H9 (cell line): ENCODE results near the gene ATF3. TPM values are rescaled to one million over a fixed set of nuclear protein-coding genes. Genes with fewer than 3 reads are reported as not detected.

Experiments
- DNase-seq: peaks from one replicate; pipeline ENCODE4 v3.0.0-alpha.2; 2017
- H2AFZ ChIP-seq: one replicate; pipeline ENCODE4 v1.6.1; 2013; ENCODE audit warnings: mild to moderate bottlenecking, low read length, control low read depth, moderate library complexity
- H2AK5ac ChIP-seq: 2 replicates; pipeline ENCODE4 v1.6.1; 2013; ENCODE audit warnings: low read length, control low read depth, mixed read lengths; ENCODE audit not compliant: insufficient read length
- H2BK120ac ChIP-seq: one replicate; pipeline ENCODE4 v1.6.1; 2013; ENCODE audit warnings: low read depth, mild to moderate bottlenecking, low read length, control low read depth, inconsistent platforms; ENCODE audit not compliant: poor library complexity, severe bottlenecking
- H2BK12ac ChIP-seq: 2 replicates; pipeline ENCODE4 v1.6.1; 2013; ENCODE audit warnings: low read length, control low read depth, mixed read lengths, low read depth; ENCODE audit not compliant: insufficient read length
- H2BK15ac ChIP-seq: 2 replicates; pipeline ENCODE4 v1.6.1; 2013; ENCODE audit warnings: low read depth, low read length, control low read depth
- H2BK20ac ChIP-seq: one replicate; pipeline ENCODE4 v1.6.1; 2013; ENCODE audit warnings: low read depth, mild to moderate bottlenecking, low read length, control low read depth, inconsistent platforms; ENCODE audit not compliant: poor library complexity, severe bottlenecking
- H2BK5ac ChIP-seq: 2 replicates; pipeline ENCODE4 v1.6.1; 2013; ENCODE audit warnings: low read length, control low read depth, mixed read lengths; ENCODE audit not compliant: insufficient read length
- H3K14ac ChIP-seq: 2 replicates; pipeline ENCODE4 v1.6.1; 2013; ENCODE audit warnings: low read length, control low read depth; ENCODE audit not compliant: insufficient read depth
- H3K18ac ChIP-seq: 2 replicates; pipeline ENCODE4 v1.6.1; 2013; ENCODE audit warnings: low read depth, mild to moderate bottlenecking, mixed read lengths, low read length, control low read depth; ENCODE audit not compliant: insufficient read length
- H3K23ac ChIP-seq: 2 replicates; pipeline ENCODE4 v1.6.1; 2013; ENCODE audit warnings: low read length, control low read depth, mixed read lengths, low read depth; ENCODE audit not compliant: insufficient read length
- H3K23me2 ChIP-seq: 2 replicates; pipeline ENCODE4 v1.6.1; 2013; ENCODE audit warnings: low read depth, mild to moderate bottlenecking, mixed read lengths, low read length, control low read depth; ENCODE audit not compliant: insufficient read length, poor library complexity, severe bottlenecking
- H3K27ac ChIP-seq: 2 replicates; pipeline ENCODE4 v1.5.1; 2013; ENCODE audit warnings: low read length, control low read depth, mixed read lengths, low read depth; ENCODE audit not compliant: insufficient read length
- H3K27me3 ChIP-seq: 2 replicates; pipeline ENCODE4 v1.6.1; 2013; ENCODE audit warnings: low read length, control low read depth, inconsistent platforms; ENCODE audit not compliant: insufficient read depth
- H3K4ac ChIP-seq: 2 replicates; pipeline ENCODE4 v1.6.1; 2013; ENCODE audit warnings: low read depth, mild to moderate bottlenecking, control low read depth, inconsistent platforms, low read length, moderate library complexity
- H3K4me1 ChIP-seq: 2 replicates; pipeline ENCODE4 v1.6.1; 2013; ENCODE audit warnings: low read length, control low read depth, inconsistent platforms; ENCODE audit not compliant: insufficient read depth
- H3K4me2 ChIP-seq: 2 replicates; pipeline ENCODE4 v1.6.1; 2013; ENCODE audit warnings: low read length, control low read depth, mixed read lengths; ENCODE audit not compliant: insufficient read length, insufficient read depth
- H3K56ac ChIP-seq: 2 replicates; pipeline ENCODE4 v1.6.1; 2013; ENCODE audit warnings: low read depth, mild to moderate bottlenecking, mixed read lengths, low read length, control low read depth; ENCODE audit not compliant: insufficient read length
- H3K79me1 ChIP-seq: 2 replicates; pipeline ENCODE4 v1.6.1; 2013; ENCODE audit warnings: low read depth, mild to moderate bottlenecking, moderate library complexity, low read length, control low read depth, inconsistent platforms; ENCODE audit not compliant: insufficient read depth, poor library complexity, severe bottlenecking
- H3K79me2 ChIP-seq: 2 replicates; pipeline ENCODE4 v1.6.1; 2013; ENCODE audit warnings: low read length, control low read depth, inconsistent platforms; ENCODE audit not compliant: insufficient read depth
- H3K9ac ChIP-seq: 2 replicates; pipeline ENCODE4 v1.6.1; 2013; ENCODE audit warnings: low read length, control low read depth, mixed read lengths; ENCODE audit not compliant: insufficient read length; ENCODE audit errors: extremely low read depth
- H3K9me3 ChIP-seq: one replicate; pipeline ENCODE4 v1.6.1; 2013; ENCODE audit warnings: low read depth, low read length, inconsistent platforms; ENCODE audit not compliant: control insufficient read depth
- H3T11ph ChIP-seq: one replicate; pipeline ENCODE4 v1.6.1; 2013; ENCODE audit warnings: mild to moderate bottlenecking, low read length, control low read depth, inconsistent platforms
- H4K20me1 ChIP-seq: one replicate; pipeline ENCODE4 v1.6.1; 2013; ENCODE audit not compliant: control insufficient read depth, insufficient read length, insufficient read depth
- H4K5ac ChIP-seq: 2 replicates; pipeline ENCODE4 v1.6.1; 2013; ENCODE audit warnings: low read depth, mild to moderate bottlenecking, mixed read lengths, low read length, control low read depth; ENCODE audit not compliant: insufficient read length
- H4K8ac ChIP-seq: replicated peaks from 2 replicates; pipeline ENCODE4 v1.6.1; 2013; ENCODE audit warnings: low read length, control low read depth, mixed read lengths, low read depth; ENCODE audit not compliant: insufficient read length
- H4K91ac ChIP-seq: 2 replicates; pipeline ENCODE4 v1.6.1; 2013; ENCODE audit warnings: low read depth, mild to moderate bottlenecking, moderate library complexity, mixed read lengths, low read length, control low read depth; ENCODE audit not compliant: insufficient read length
- H3K27ac Mint-ChIP-seq, 3 experiments: 2 replicates in 2 of 3; 3 replicates in 1 of 3; pipeline ENCODE4 v1.8.0; 2020 to 2021; ENCODE audit warnings: mixed read lengths in 3 of 3, mild to moderate bottlenecking in 1 of 3, moderate library complexity in 1 of 3
- H3K27me3 Mint-ChIP-seq: 2 replicates; pipeline ENCODE4 v1.8.0; 2021; ENCODE audit warnings: low read depth, mild to moderate bottlenecking, moderate library complexity, mixed read lengths
- H3K36me3 Mint-ChIP-seq, 3 experiments: 2 replicates in 2 of 3; 3 replicates in 1 of 3; pipeline ENCODE4 v1.8.0; 2020 to 2021; ENCODE audit warnings: low read depth in 3 of 3, mixed read lengths in 3 of 3; ENCODE audit not compliant: insufficient read depth in 1 of 3
- H3K4me1 Mint-ChIP-seq, 2 experiments: 2 replicates each; pipeline ENCODE4 v1.8.0; 2020; ENCODE audit warnings: mixed read lengths in 2 of 2
- H3K4me3 Mint-ChIP-seq, 2 experiments: 2 replicates in 1 of 2; 3 replicates in 1 of 2; pipeline ENCODE4 v1.8.0; 2020 to 2021; ENCODE audit warnings: mild to moderate bottlenecking in 2 of 2, mixed read lengths in 2 of 2, moderate library complexity in 1 of 2
- H3K9me3 Mint-ChIP-seq, 2 experiments: 2 replicates in 1 of 2; 3 replicates in 1 of 2; pipeline ENCODE4 v1.8.0; 2020; ENCODE audit warnings: mild to moderate bottlenecking in 2 of 2, mixed read lengths in 2 of 2, moderate library complexity in 1 of 2
- CTCF ChIP-seq: fragments of 200-600 bp; sonication (generic); conservative IDR thresholded peaks from 3 replicates; pipeline ENCODE4 v1.8.0; 2021; ENCODE audit warnings: antibody characterized with exemption, mild to moderate bottlenecking
- WGBS: extraction: QIAGEN DNeasy Blood & Tissue Kit; methylation state at CpG from one replicate; pipeline ENCODE4 v1.1.7; 2013; ENCODE audit warnings: missing lambda C conversion rate, low lambda C conversion rate, mixed read lengths; ENCODE audit not compliant: insufficient read length; ENCODE audit errors: extremely low coverage; 5-methylcytosine and 5-hydroxymethylcytosine counted together
- total RNA-seq: library from RNA; stranded (reverse); gene quantifications from 2 replicates; pipeline ENCODE4 v1.2.1, GENCODE V29; 2021

ATF3 gene
- total RNA-seq, 1 experiment from 2014 or later = 14.7 TPM

DNA sequence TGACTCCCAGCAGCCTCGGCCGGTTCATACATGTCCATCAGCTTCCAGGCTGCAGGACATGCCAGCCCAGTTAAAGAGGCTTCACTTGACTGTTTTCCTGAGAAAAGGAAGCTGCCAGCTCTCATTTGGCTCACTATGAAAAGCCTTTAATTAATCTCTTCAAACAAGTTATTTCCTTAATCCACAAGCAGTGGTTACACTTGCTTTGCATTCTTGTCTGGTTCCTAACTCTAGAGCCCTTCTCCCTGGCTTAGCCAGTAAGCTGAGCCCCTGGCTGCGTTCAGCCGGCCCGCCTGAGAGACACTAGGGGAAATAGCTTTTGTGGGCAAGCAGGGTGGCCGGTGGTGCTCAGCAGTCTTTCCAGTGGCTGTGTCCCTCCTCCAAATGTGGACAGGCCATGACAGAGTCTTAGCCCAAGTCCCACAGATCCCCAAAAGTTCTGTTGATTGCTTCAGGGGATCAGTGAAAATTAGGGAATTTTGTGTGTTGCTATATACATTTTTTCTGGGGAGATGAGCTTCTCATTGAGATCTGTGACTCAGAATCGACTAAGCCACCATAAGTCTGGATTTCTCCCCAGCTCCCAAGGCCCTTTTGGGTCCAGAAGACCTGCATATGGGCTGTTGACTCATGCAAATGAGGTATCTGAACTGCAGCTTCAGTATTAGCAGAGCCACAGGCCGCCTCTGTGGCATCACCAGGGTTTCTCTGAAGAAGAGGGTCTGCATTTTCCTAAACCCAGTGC is 10.1 kb downstream of the ATF3 start:
- Histone ChIP-seq H3T11ph (no peak overlapping the region), H2BK120ac (no peak overlapping the region), H4K91ac (no peak overlapping the region), H3K27ac (no peak overlapping the region), H3K4me2 (no peak overlapping the region), H3K56ac (no peak overlapping the region), H2BK15ac (no peak overlapping the region), H4K5ac (no peak overlapping the region), H3K79me1 (no peaks in the 10 kb centered on the region), H3K4me1 (no peaks in the 10 kb centered on the region), H2BK5ac (no peak overlapping the region), H2AK5ac (no peak overlapping the region), H2AFZ (no peak overlapping the region), H3K18ac (no peak overlapping the region), H3K23me2 (no peaks in the 10 kb centered on the region), H4K8ac (no peak overlapping the region), H3K9ac (no peak overlapping the region), H2BK12ac (no peak overlapping the region), H4K20me1 (no peaks in the 10 kb centered on the region), H3K14ac (no peak overlapping the region), H3K23ac (no peak overlapping the region), H3K79me2 (no peaks in the 10 kb centered on the region; the same call in 1 of the 2 replicates), H3K9me3 (no peaks in the 10 kb centered on the region), H2BK20ac (no peak overlapping the region), H3K27me3 (no peaks in the 10 kb centered on the region), H3K4ac (no peak overlapping the region)
- no CpG with 5 or more reads among the region's 8 CpGs for WGBS
- Mint-ChIP-seq H3K4me3 (no peak overlapping the region), H3K4me1 (peaks cover 19 to 20% of the 10 kb centered on the region in 2 experiments), H3K9me3 (no peaks in the 10 kb centered on the region), H3K27ac (peak overlapping the region in 1 of 3 experiments; percentile 31; a peak in 1 of 7 replicates), H3K27me3 (no peaks in the 10 kb centered on the region; the same call in 1 of the 2 replicates), H3K36me3 (peaks cover 30 to 57% (median 52%) of the 10 kb centered on the region in 3 experiments)
- no peak for TF ChIP-seq CTCF
- DNase-seq = no peak
